GM12801 (cell line): ENCODE results near the gene ABLIM3.

Experiments used
- CTCF ChIP-seq: IDR thresholded peaks from one replicate; pipeline ENCODE4 v1.5.1; 2011; ENCODE audit warnings: control low read depth; ENCODE audit not compliant: insufficient read length; ENCODE audit errors: extremely low read depth

ABLIM3 gene

GRCh38 chr5:149141224-149141956 lies at the start of gene ABLIM3:
Gene ABLIM3 (plus strand): TSS chr5:149141493. CDS start chr5:149142096, 603 bp downstream.
- no peak for TF ChIP-seq CTCF

- TF ChIP-seq CTCF: no peak
These were observed 47.7 kb upstream of the ABLIM3 start for GRCh38 chr5:149093625-149094024.

- no peak for TF ChIP-seq CTCF
These were observed 46.3 kb upstream of the ABLIM3 start for GRCh38 chr5:149094996-149095395.

- no peak for TF ChIP-seq CTCF
These were observed 41.4 kb upstream of the ABLIM3 start for GRCh38 chr5:149099920-149100319.

GRCh38 chr5:149100331-149100730 lies 41.0 kb upstream of the ABLIM3 start:
- no peak for TF ChIP-seq CTCF

GRCh38 chr5:149108651-149109280 lies 32.5 kb upstream of the ABLIM3 start:
- TF ChIP-seq CTCF: no peak

- TF ChIP-seq CTCF: no peak
These were observed 30.9 kb upstream of the ABLIM3 start for GRCh38 chr5:149110406-149110805.
